NK-92 (cell line): Measurements from ENCODE around the gene TBC1D2B.

Source experiments
- DNase-seq: peaks from one replicate; lab custom pipeline; 2025; ENCODE audit not compliant: unreplicated experiment; lab: John Stamatoyannopoulos, UW

The TBC1D2B gene

GRCh38 chr15:78073046-78073787 is 4.3 kb downstream of the TBC1D2B start:
- no peak for DNase-seq

- DNase-seq, result no peak
These were observed 5.2 kb downstream of the TBC1D2B start for GRCh38 chr15:78072080-78072892.

- no peak for DNase-seq
These were observed 6.1 kb downstream of the TBC1D2B start for GRCh38 chr15:78071383-78071782.

GRCh38 chr15:78070049-78070700 is 7.3 kb downstream of the TBC1D2B start:
- no peak for DNase-seq

GRCh38 chr15:78069462-78070029 is 8.0 kb downstream of the TBC1D2B start:
- no peak for DNase-seq

GRCh38 chr15:78069052-78069414 is 8.5 kb downstream of the TBC1D2B start:
- no peak for DNase-seq

- DNase-seq, result no peak
These were observed 9.9 kb downstream of the TBC1D2B start for GRCh38 chr15:78067328-78068228.

- no peak for DNase-seq
These were observed 11.3 kb downstream of the TBC1D2B start for GRCh38 chr15:78065973-78066946.

- DNase-seq, result no peak
These were observed 12.1 kb downstream of the TBC1D2B start for GRCh38 chr15:78065284-78065872.

GRCh38 chr15:78064544-78064943 is 13.0 kb downstream of the TBC1D2B start:
- no peak for DNase-seq

- DNase-seq, result no peak
These were observed 13.5 kb downstream of the TBC1D2B start for GRCh38 chr15:78063970-78064385.

- no peak for DNase-seq
These were observed 14.3 kb downstream of the TBC1D2B start for GRCh38 chr15:78063217-78063616.

- DNase-seq, result no peak
These were observed 15.5 kb downstream of the TBC1D2B start for GRCh38 chr15:78061963-78062427.

GRCh38 chr15:78060232-78060631 is 17.3 kb downstream of the TBC1D2B start:
- DNase-seq, result no peak

GRCh38 chr15:78059110-78059839 is 18.2 kb downstream of the TBC1D2B start:
- DNase-seq, result no peak

- no peak for DNase-seq
These were observed 19.0 kb downstream of the TBC1D2B start for GRCh38 chr15:78058401-78058935.

GRCh38 chr15:78057803-78058202 is 19.7 kb downstream of the TBC1D2B start:
- DNase-seq, result no peak

- DNase-seq, result no peak
These were observed 20.7 kb downstream of the TBC1D2B start for GRCh38 chr15:78056714-78057269.
